ENCODE data around the gene CD79A.
"Not testable (repeated sequence)": the region's sequence is repeated elsewhere in the genome, so short reads cannot be mapped to it uniquely, and the experiment has no call there.

CD79A gene

DNA sequence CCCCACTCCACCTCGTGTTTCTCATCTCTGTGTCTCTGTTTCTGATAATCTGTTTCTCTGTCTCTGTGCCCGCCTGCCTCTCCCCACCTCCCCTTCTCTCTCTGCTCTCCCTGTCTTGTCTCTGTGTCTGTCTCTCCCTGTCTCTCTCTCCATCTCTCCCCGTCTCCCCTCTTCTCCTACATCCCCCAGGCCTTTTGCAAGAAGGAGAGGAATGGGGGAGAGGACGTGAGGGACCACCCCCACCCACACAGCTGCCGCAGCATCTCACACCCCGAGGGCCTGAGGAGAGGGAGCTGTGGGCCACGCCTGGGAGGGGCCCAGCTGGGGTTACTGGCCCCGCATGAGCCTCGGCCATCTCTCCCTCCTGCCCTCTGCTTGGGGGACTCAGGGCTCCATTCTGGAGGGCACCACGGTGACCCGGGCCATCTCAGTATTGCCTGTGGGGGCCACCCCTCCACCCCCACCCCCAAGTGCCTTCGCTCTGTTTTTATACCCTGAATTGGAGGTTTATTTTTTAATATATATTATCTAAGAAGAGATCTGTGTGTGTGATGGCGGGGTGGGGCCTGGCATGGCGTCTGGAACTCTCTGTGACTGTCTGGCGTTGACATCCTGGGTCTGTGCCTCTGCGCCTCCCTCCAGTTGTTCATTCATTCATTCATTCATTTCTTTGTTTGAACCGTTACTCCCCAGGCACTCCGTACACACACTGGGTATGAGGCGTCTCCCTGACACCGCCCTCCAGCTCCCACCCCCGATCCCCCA lies 30.0 kb downstream of the CD79A start:
- no peak for DNase-seq

DNA sequence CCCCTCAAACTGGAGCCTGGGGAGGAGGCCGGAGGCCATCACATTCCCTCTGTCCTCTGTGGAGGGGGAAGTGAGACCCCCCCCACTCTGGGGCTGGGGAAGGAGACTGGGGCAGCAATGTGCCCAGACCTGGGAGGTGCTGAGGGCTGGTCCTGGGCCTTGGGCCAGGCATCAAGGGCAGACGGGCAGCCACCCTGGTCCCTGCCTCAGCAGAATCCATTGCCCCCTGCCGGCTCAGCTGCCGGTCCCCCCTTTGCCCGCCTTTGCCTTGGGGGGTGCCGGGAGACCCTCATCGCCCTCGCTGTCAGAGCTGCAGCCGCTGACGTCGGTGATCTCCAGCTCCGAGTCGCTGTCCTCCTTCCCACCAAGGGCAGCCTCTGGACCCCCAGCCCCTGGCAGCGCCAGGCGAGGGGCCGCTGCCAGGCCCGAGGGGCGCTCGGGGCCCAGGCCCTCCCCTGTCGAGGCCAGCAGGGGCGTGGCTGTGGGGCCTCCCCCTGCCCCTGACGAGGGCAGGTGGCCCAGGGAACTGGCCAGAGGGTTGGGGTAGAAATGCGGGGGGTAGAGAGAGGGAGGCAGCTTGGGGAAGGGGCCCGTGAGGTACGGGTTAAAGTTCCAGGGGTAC lies 31.0 kb downstream of the CD79A start:
- no peak for DNase-seq

DNA sequence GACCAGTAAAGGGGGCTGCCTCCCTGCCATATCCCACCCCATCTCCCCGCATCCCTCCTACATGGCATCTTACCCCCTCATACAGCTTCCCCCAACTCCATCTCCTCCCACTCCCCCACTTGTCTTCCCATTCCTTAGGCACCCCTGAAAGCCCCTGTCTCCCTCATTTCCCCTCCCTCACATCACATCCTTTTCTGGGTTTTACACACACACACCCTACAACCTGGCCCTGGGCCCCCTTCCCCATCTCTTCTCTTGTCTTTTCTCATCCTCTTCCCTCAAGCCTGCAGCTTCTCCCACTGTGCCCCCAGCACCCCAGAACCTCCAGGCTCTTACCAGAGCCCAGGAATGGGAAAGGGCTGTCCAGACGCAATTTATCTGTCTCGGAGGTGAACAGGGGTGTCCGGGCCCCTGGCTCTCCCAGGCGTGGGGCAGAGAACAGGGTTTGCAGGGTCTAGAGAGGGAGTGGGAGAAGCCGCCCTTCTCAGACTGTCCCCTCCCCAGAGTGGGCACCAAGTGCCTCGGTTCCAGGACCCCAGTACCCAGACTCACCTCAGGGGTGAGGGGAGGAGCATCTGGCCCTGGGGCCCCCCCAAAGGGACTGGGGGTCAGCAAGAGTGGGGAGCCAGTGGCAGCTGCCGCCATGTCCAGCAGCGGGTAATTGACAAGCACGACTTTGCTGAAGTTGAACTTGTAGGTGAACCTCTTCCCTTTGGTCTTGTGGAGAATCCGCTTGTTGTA lies 31.8 kb downstream of the CD79A start:
- DNase-seq, result no peak

DNA sequence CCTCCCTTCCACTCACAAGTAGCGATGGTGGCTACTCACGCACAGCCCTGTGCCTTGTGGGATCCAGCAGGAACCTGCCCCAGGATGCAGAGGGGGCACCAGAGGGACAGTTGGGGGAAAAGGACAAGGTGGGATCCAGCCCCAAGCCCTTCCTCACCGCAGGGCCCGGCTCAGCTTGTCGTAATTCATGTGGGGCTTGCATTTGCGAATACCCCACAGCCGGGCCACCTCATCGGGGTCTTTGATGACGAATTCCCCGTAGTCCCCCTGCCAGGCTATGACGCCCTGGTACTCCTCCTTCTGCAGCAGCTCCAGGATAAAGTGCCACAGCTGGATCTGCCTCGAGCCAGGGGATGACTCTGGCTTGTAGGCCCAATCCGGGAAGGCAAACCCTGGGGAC lies 32.6 kb downstream of the CD79A start:
- DNase-seq, result no peak

DNA sequence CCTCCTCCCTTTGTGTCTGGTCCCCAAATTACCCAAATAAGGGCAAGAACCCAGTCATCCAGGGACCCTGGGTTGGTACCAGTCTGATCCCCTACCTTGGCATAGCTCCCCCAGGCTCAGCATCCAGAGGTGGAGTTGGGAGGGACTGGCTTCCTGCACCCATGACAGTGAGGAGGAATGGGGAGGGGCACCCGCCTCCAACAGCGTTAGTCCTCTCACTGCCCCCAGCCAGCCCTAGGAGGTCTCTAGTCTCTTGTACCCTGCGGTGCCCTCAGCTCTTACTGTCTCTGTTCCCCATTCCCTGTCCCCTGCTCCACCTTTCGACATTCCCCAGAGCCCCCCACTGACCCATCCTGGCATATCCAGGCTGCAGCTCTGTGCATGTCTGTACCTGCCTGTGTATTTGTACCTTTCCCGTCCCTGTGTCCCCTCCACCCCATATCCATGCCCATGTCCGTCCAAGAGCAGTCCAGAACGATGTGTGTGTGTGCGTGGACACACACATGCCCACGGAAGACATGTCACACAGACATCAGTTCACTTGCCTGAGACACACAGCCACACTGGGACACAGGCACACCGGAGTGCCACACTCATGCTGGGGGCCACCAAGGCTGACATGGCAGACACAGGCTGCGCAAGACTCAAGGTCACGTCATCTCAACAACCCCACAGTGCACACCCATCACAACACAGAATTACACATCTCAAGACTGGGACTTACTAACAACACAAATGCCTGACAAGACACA lies 33.3 kb downstream of the CD79A start:
- DNase-seq, result no peak

DNA sequence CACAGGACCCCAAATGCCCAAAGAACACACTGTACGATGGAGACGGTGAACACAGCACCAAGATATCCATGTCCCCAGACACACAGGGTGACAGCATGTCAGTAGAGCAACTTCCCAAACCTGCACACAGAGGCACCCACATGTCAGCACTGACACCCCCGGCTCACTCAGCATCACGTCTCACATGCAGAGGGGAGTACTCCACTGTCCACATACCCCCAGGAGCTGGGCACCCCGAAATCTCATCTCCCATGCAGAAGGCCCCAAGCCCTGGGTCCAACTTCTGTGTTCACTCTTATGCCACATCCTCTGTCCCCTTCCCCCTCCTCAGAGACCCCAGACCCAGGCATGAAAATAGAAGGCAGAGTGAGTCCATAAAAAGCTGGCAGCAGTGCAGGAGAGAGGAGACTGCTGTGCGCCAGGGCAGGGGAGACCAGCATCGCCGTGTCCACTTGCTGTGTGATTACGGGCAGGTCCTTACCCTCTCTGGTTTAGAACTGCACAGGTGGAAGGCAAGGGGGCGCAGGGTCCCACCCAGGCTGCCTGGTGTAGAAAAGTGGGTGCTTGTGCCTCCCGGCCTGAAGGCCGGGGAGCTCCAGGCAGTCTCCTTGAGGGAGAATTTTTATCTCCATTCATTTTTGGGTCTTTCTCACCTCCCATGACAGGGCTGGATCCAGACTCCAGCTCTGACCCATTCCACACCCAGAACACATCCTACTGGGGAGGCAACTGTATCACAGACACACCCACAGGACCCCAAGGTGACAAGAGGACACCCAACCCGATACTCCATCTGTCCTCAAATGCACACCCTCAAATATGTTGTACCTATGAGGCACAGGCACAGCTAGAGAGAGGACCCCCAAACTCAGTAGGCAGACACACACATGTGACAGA lies 34.2 kb downstream of the CD79A start:
- no peak for DNase-seq

DNA sequence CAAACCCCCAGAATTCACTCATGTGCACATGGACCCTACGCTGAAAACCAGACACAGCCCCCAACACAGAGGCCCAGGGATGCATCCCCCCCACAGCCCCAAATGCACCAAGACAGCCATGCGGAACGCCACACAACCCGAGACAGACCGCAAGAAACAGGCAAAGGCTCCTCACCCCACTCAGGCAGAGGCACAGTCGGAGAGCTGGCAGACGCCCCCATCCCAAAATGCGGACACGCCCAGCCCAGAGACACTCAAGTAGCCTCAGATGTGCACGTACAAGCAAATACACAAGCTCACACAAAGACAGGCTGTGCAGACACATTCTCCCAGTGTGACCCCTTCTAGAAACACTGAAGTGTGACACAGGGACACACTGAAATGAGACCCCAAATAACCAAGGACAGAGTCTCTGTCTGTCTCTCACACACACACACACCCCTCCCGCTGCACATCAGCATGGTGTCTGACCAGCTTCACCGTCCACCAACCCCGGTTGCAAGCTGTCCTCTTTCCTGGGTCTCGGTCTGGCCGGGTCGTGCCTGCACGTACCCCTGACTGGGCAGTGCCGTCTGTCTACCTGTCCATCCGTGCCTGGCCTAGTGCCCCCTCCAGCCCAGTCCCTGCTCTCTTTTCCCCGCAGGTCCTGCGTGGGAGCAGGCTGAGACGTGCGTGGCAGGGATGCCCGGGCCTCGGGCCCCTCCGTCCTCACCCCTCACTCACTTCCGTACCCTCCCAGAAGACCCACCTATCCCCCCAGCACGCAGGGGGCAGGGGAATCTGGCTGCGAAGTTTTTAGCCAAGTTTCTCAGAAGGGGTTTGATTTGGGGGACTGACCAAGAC lies 35.0 kb downstream of the CD79A start:
- no peak for DNase-seq

DNA sequence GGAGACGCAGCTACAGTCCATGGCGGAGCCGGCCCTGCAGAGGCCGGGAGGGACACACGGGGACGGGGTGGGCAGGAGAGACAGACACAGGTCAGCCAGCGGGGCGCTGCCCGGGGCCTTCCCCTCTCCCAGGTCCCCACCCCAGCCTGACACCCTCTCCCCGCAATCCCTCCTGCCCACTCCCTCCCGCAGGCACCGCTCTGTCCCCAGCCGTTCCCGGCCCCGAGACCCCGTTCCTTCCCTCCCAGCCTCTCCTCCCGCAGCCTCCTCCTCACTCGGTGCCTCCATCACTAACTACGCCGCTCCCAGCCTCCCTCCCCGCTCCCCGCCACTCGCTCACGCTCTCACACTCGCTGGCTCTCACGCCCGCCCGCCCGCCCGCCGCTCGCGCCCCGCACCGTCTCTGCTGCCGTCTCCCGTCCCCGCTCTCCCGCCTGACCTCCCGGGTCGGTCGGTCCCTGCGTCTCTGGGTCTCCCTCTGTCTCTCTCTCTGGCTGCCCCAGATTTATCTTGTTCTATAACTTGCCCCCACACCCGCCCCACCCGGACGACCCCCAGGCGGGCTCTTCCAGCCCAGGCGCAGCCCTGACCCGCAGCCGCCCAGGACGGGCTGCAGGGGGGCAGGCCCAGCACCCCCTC lies 35.9 kb downstream of the CD79A start:
- no peak for DNase-seq

DNA sequence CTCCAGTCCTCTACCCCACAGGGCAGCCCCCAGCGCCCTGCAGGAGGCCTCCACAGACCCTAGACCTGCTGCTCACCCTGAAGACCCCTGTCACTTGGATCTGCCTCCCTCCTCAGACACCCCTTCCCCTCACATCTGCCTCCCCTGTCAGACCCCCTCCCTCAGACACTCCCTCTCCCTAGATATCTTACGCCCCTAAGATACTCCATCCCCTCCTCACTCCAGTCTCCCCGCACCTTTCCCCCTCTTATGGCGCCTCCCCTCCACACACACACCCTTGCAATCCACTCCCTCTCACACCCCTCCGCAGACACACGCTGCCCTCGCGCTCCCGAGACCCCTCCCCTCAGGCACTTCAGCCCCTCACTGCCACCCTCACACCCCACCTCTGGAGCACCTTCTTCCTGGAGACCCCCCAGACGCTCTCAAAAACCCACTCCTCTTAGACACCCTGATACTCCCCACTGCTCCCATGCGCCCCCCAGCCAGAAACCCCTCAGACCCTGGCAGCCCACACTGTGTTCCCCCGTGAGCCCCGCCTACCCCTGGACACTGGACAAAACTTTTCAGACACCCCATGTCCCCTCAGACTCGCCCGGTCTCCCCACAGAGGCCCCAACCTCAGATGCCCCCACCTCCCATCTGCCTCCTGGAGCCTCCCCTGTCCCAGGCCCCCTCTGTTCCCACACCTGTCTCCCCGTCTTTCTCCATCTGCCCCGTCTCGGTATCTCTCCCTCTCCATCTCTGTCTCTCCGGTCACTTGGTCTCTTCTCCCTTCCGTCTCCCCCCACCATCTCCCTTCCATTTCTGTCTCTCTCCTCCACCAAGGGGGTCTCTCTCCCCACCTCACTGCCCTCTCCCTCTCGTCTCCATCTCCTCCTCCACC lies 36.7 kb downstream of the CD79A start:
- no peak for DNase-seq

DNA sequence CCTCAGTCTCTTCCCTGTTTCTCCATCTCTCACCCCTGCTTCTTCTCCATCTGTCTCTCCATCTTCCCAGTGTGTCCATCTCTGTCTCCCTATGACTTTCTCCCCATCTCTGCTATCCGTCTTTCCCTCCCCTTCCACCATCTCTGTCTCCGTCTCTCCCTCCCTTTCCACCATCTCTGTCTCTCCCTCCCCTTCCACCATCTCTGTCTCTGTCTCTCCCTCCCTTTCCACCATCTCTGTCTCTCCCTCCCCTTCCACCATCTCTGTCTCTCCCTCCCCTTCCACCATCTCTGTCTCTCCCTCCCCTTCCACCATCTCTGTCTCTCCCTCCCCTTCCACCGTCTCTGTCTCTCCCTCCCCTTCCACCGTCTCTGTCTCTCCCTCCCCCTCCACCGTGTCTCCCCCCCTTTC lies 37.4 kb downstream of the CD79A start:
- DNase-seq, result not testable (repeated sequence)

DNA sequence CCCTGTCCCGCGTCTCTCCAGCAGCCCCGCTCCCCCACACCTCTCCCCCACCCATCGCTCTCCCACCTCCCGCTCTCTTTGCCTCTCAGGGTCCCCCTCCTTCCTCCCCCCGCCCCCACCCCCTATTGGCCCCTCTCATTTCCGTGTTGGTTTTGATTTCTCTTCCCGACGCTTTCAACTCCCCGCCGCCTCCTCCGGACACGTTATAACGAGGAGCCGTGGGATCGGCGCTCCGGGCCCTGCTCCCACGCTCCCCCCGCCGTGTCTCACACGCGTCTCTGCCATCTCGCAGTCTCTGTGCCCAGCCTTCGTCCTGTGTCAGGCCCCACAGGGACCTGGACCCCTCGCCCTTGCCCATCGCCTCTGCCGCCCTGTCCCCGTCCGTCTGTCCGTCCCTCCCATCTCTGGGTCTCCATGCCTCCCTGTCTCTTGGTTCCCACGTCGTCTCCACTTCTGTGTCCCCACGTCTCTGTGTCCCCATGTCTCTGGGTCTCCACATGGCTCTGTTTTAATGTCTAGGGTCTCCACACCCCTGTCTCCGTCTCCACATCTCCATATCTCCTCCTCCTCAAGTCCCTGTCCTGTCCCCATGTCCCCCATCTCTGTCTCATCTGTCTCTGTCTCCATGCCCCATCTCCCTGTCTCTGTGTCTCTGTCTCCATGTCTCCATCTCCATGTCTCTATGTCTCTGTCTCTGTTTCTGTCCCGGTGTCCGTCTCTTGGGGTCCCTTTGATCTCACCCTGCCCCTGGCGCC lies 38.1 kb downstream of the CD79A start:
- DNase-seq, result no peak

DNA sequence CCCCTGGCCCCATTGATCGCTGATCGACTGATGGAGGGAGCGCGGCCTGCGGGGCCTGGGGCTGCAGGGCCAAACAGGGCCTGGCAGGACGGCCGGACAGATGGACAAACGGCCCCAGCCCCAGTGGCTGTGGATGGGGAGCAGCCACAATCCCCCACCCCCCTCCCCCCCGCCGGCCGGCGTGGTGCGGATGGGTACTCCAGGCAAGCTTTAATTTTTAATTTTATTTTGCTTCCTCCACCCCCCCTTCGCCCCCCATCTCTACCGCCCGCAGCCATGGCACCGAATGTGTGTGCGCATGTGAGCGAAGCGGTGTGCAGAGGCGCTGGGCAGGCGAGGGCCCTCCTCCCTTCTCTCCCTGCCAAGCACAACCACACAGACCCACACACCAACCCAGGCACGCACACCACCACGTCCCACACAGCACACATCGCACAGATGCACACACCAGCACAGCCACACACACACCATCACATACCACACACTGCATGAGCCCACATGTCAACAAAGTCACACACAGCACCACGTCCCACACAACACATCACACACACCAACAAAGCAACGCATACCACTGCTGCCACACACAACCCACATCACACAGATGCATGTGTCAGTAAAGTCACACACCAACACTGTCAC lies 38.8 kb downstream of the CD79A start:
- no peak for DNase-seq

DNA sequence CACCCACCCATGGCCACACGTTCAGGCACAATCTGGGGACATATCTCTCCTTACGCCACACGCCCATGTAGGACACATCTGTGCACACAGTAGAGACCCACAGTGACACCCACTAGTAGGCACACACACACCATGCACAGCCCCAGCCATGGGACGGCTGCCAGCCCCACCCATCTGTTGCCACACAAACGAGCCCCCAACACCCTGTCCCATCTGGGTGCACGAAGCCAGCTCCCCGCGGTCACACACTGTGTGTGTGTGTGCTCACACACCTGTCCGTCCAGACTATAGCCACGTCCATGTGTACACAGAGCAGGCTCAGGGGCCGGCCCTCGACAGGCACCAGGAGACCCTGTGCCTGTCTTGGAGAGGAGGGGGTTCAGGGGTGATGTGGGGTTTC lies 40.6 kb downstream of the CD79A start:
- DNase-seq, result no peak

DNA sequence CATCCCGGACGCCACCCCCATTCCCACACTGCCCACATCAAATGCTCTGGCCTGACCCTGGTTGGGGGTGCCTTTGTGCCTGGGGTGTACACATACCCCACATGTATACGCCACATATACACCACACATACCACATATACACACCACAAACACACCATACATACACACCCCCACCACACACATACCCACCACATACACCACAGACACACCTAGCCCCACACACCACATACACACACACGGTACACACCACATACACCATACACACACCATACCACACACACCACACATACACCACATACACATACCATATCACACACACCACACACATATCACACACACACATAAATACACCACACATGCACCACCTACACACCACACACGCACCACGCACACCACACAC lies 41.0 kb downstream of the CD79A start:
- DNase-seq, result no peak

DNA sequence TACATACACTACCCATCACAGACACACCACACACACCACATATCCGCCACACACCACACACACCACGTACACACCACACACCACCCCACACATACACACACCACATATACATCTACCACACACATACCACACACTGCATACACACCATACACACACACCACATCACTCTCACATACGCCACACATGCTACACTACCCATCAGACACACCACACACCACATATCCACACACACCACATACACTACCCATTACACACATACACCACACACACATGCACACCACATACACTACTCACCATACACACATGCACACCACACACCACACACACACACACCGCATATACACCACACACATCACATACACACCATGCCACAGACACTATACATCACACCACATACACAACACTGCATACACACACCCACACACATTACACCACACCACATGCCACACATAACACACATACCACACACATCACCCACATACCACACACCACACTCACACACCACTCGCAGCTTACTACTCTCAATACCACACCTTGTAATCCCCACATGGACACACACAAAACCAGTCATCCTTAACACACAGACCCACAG lies 41.7 kb downstream of the CD79A start:
- no peak for DNase-seq

DNA sequence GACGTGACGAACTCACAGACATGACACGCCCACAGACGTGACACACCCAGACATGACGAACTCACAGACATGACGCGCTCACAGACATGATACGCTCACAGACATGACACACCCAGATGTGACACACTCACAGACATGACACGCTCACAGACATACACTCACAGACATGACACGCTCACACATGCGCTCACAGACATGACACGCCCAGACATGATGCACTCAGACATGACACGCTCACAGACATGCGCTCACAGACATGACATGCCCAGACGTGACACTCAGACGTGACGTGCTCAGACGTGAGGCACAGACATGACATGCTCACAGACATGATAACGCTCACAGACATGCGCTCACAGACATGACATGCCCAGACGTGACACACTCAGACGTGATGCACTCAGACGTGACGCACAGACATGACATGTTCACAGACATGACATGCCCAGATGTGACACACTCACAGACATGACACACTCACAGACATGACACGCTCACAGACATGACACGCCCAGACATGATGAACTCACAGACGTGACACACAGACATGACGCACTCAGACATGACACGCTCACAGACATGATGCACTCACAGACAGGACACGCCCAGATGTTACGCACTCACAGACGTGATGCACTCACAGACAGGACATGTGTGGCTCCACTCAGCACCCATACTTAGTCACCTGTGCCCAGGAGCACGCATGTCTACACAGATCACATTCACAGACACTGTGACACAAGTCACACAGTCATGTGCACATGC lies 43.1 kb downstream of the CD79A start:
- DNase-seq, result no peak

DNA sequence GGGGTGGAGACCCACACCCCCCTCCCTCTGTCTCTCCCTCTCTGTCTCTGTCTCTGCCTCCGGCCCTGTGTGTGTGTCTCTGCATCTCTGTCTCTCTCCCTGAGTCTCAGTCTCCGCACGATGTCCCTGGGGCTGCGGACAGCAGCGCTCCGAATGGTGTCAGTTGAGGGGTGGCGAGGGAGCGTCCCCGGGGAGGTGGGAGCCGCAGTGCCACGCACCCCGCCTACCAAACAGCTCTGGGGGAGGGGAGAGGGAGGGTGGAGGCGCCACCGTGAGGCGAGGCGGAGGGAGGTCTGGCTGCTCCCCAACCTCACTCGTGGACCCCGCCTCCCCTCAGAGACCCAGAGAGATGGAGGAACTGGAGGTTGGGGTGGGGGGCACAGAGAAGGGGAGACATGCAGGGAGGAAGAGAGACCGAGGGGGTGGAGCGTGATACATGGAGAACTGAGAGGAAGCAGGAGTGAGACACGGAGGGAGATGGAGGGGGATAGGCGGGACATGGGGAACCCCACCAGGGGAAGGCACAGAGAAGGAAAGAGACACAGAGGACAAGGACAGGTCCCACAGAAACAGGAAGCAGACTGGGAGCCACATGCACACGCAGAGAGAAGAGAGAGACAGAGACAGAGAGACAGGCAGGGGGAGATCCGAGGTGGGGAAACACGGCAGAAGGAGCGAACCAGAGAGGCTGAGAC lies 44.0 kb downstream of the CD79A start:
- no peak for DNase-seq

All from GDM1 (cell line).